Prostate gland (tissue), 2 donors: ENCODE measurements around the gene ADARB2. TPM values are rescaled to one million over a fixed set of nuclear protein-coding genes. Genes with fewer than 3 reads are reported as not detected.

Source experiments
- DNase-seq: peaks from one replicate; pipeline ENCODE4 v3.0.0-alpha.2; 2019; ENCODE audit warnings: low spot score
- H3K27ac ChIP-seq, 2 donors: fragments of 200-600 bp; sonication (generic); 2 replicates each; pipeline ENCODE4 v1.5.1; 2017 to 2019
- H3K27me3 ChIP-seq: fragments of 200-600 bp; sonication (generic); replicated peaks from 2 replicates; pipeline ENCODE4 v1.5.1; 2019; ENCODE audit not compliant: insufficient read depth
- H3K36me3 ChIP-seq, 2 donors: fragments of 200-600 bp; sonication (generic); 1 replicate in 1 of 2; 2 replicates in 1 of 2; pipeline versions ENCODE4 v1.5.1 to v1.8.1; 2017 to 2019
- H3K4me1 ChIP-seq: fragments of 200-600 bp; sonication (generic); replicated peaks from 2 replicates; pipeline ENCODE4 v1.5.1; 2019
- H3K4me3 ChIP-seq, 2 donors: fragments of 200-600 bp; sonication (generic); 2 replicates each; pipeline ENCODE4 v1.5.1; 2017 to 2019
- H3K9me3 ChIP-seq: fragments of 200-600 bp; sonication (generic); 2 replicates; pipeline ENCODE4 v1.5.1; 2017
- CTCF ChIP-seq, 4 experiments: fragments of 200-600 bp in 2 of 4; fragments of 450-650 bp in 2 of 4; sonication (generic) in 2 of 4; IDR thresholded peaks; 1 replicate in 3 of 4; 2 replicates in 1 of 4; pipeline ENCODE4 v1.5.1; 2016 to 2019; ENCODE audit warnings: antibody characterized with exemption in 4 of 4, mild to moderate bottlenecking in 2 of 4, moderate library complexity in 2 of 4
- POLR2A ChIP-seq: fragments of 450-650 bp; IDR thresholded peaks from one replicate; pipeline ENCODE4 v1.6.1; 2016; ENCODE audit warnings: antibody characterized with exemption, mild to moderate bottlenecking
- POLR2AphosphoS5 ChIP-seq: sonication (generic); formaldehyde crosslinking; IDR thresholded peaks from one replicate; pipeline ENCODE4 v1.6.1; 2017; ENCODE audit warnings: antibody characterized with exemption
- WGBS: methylation state at CpG from one replicate; pipeline ENCODE4 v1.1.5; 2018; 5-methylcytosine and 5-hydroxymethylcytosine counted together
- intact Hi-C: fragments of 100-400 bp; cut with DNase I; formaldehyde crosslinking; loops from one replicate; pipeline ENCODE4 v1.14.2; 2022
- total RNA-seq, 2 donors: library from RNA; depleted of rRNA; stranded (reverse); fragments of >200 nt; gene quantifications; one replicate each; pipeline ENCODE4 v1.1.0, GENCODE V29; 2016

Gene ADARB2
- total RNA-seq, 2 donors from 2014 or later = 0.36 to 10.5 TPM

GRCh38 chr10:1153805-1154351, 583.4 kb downstream of the ADARB2 start:
- no peak for TF ChIP-seq CTCF (IDR thresholded peaks at IDR 0.05)
- no peak for TF ChIP-seq POLR2AphosphoS5
- no peak for TF ChIP-seq POLR2A
- H3K9me3 ChIP-seq = no peaks in the 10 kb centered on the region
- H3K4me3 ChIP-seq = no peak overlapping the region
- no peak for DNase-seq
- H3K36me3 ChIP-seq = no peaks in the 10 kb centered on the region
- H3K4me1 ChIP-seq = no peaks in the 10 kb centered on the region
- H3K27ac ChIP-seq = no peak overlapping the region
- WGBS = 67% methylated on average over 20 of the region's 20 CpGs
- intact Hi-C loops = no loop called here
- H3K27me3 ChIP-seq = no peaks in the 10 kb centered on the region

GRCh38 chr10:1153251-1153763, 584.0 kb downstream of the ADARB2 start:
- WGBS = 60% methylated on average over 6 of the region's 6 CpGs
- no peaks in the 10 kb centered on the region for H3K27me3 ChIP-seq
- H3K4me1 ChIP-seq = no peaks in the 10 kb centered on the region
- no peak overlapping the region for H3K4me3 ChIP-seq
- H3K27ac ChIP-seq = no peak overlapping the region
- no peak for DNase-seq
- TF ChIP-seq POLR2A (no peak), CTCF (IDR thresholded peaks at IDR 0.05) (no peak), POLR2AphosphoS5 (no peak)
- H3K36me3 ChIP-seq = no peaks in the 10 kb centered on the region
- intact Hi-C loops = no loop called here
- no peaks in the 10 kb centered on the region for H3K9me3 ChIP-seq

GRCh38 chr10:1152386-1153250, 584.7 kb downstream of the ADARB2 start:
- no peak overlapping the region for H3K27ac ChIP-seq
- no peak for TF ChIP-seq POLR2A
- TF ChIP-seq CTCF (IDR thresholded peaks at IDR 0.05) = no peak
- no peak for TF ChIP-seq POLR2AphosphoS5
- no peaks in the 10 kb centered on the region for H3K27me3 ChIP-seq
- intact Hi-C loops = no loop called here
- no peaks in the 10 kb centered on the region for H3K4me1 ChIP-seq
- no peak for DNase-seq
- H3K9me3 ChIP-seq = no peaks in the 10 kb centered on the region
- no peak overlapping the region for H3K4me3 ChIP-seq
- 88% methylated on average over 30 of the region's 32 CpGs for WGBS
- no peaks in the 10 kb centered on the region for H3K36me3 ChIP-seq

GRCh38 chr10:1151076-1152033, 586.0 kb downstream of the ADARB2 start:
- Histone ChIP-seq H3K27me3 (no peaks in the 10 kb centered on the region), H3K9me3 (no peaks in the 10 kb centered on the region), H3K36me3 (no peaks in the 10 kb centered on the region), H3K4me3 (no peak overlapping the region), H3K4me1 (no peaks in the 10 kb centered on the region), H3K27ac (no peak overlapping the region)
- DNase-seq = no peak
- intact Hi-C loops = no loop called here
- TF ChIP-seq POLR2A = no peak
- no peak for TF ChIP-seq CTCF (IDR thresholded peaks at IDR 0.05)
- TF ChIP-seq POLR2AphosphoS5 = no peak
- 71% methylated on average over 15 of the region's 15 CpGs for WGBS
